Spleen (tissue), 7 donors: ENCODE results near the gene PALLD.

Source experiments
- CTCF ChIP-seq, 11 experiments: fragments of 200-600 bp in 7 of 11; fragments of 450-650 bp in 4 of 11; sonication (generic) in 4 of 11; IDR thresholded peaks in 8 of 11; conservative IDR thresholded peaks in 3 of 11; 1 replicate in 7 of 11; 2 replicates in 4 of 11; pipeline versions ENCODE4 v1.4.0 to v1.8.0; 2016 to 2021; ENCODE audit warnings: antibody characterized with exemption in 11 of 11, inconsistent platforms in 4 of 11, mild to moderate bottlenecking in 1 of 11
- POLR2A ChIP-seq, 3 donors: fragments of 450-650 bp; IDR thresholded peaks; one replicate each; pipeline ENCODE4 v1.5.1; 2017; ENCODE audit warnings: antibody characterized with exemption in 3 of 3, mild to moderate bottlenecking in 1 of 3
- donor health status: DM: no; HTN: no; CAD: no; lungs with moderate emphysema.
- donor health status: DM: no; HTN: no; CAD: no.
- donor health status: DM: no; HTN: no; CAD: no.

- TF ChIP-seq CTCF (IDR thresholded peaks at IDR 0.05 in 8 of 11, conservative IDR thresholded peaks at IDR 0.05 in 3 of 11) (no peak), POLR2A (IDR thresholded peaks at IDR 0.05) (no peak)
Measured at GRCh38 chr4:168695288-168695687, 198.4 kb downstream of the PALLD start.
